Measurements from ENCODE around the gene DQX1.
"Not testable (repeated sequence)": the region's sequence is repeated elsewhere in the genome, so short reads cannot be mapped to it uniquely, and the experiment has no call there.

DQX1 gene

GRCh38 chr2:74496997-74497776, 28.8 kb downstream of the DQX1 start:
- DNase-seq (ENCODE audit: low read depth), result no peak

- DNase-seq (ENCODE audit: low read depth), result no peak
Measured at GRCh38 chr2:74495440-74495839, 30.6 kb downstream of the DQX1 start.

- DNase-seq (ENCODE audit: low read depth), result no peak
Measured at GRCh38 chr2:74493546-74493945, 32.5 kb downstream of the DQX1 start.

GRCh38 chr2:74491648-74492544, 34.1 kb downstream of the DQX1 start:
- no peak for DNase-seq (ENCODE audit: low read depth)

GRCh38 chr2:74489906-74490305, 36.1 kb downstream of the DQX1 start:
- DNase-seq (ENCODE audit: low read depth), result no peak

GRCh38 chr2:74488643-74489481, 37.2 kb downstream of the DQX1 start:
- no peak for DNase-seq (ENCODE audit: low read depth)

GRCh38 chr2:74486141-74486540, 39.9 kb downstream of the DQX1 start:
- no peak for DNase-seq (ENCODE audit: low read depth)

GRCh38 chr2:74483675-74484164, 42.3 kb downstream of the DQX1 start:
- not testable (repeated sequence) for DNase-seq (ENCODE audit: low read depth)

- DNase-seq (ENCODE audit: low read depth), result peak; percentile 91
Measured at GRCh38 chr2:74482801-74483674, 43.0 kb downstream of the DQX1 start, which contains the start of the genes CCDC142 and TTC31. Gene CCDC142, minus strand, starts transcription at chr2:74482998. Its CDS starts 161 bp downstream, at chr2:74482837. Gene TTC31, plus strand, starts transcription at chr2:74483081. Its CDS starts 15 bp downstream, at chr2:74483096.

GRCh38 chr2:74481961-74482800, 43.9 kb downstream of the DQX1 start:
- no peak for DNase-seq (ENCODE audit: low read depth)

- DNase-seq (ENCODE audit: low read depth), result no peak
Measured at GRCh38 chr2:74481431-74481830, 44.6 kb downstream of the DQX1 start.

GRCh38 chr2:74474899-74475298, 51.1 kb downstream of the DQX1 start:
- DNase-seq (ENCODE audit: low read depth), result no peak

GRCh38 chr2:74474481-74474880, 51.5 kb downstream of the DQX1 start:
- DNase-seq (ENCODE audit: low read depth), result no peak

- DNase-seq (ENCODE audit: low read depth), result no peak
Measured at GRCh38 chr2:74472945-74473258, 53.1 kb downstream of the DQX1 start.

- peak; percentile 86 for DNase-seq (ENCODE audit: low read depth)
Measured at GRCh38 chr2:74472086-74472944, 53.7 kb downstream of the DQX1 start, which contains the start of gene MRPL53. Gene MRPL53, minus strand, starts transcription at chr2:74472680. Its CDS starts 20 bp downstream, at chr2:74472660.

- no peak for DNase-seq (ENCODE audit: low read depth)
Measured at GRCh38 chr2:74471332-74472065, 54.5 kb downstream of the DQX1 start.

- not testable (repeated sequence) for DNase-seq (ENCODE audit: low read depth)
Measured at GRCh38 chr2:74470742-74471141, 55.3 kb downstream of the DQX1 start.

Data from GM04504 (cell line).